Common myeloid progenitor, CD34-positive (primary cell): ENCODE measurements around the gene VSTM5.

Source experiments
- CTCF ChIA-PET: fragments of 350-600 bp; sonication (Branson Sonifier 250); formaldehyde crosslinking; loops from one replicate; lab custom pipeline; 2021; ENCODE audit warnings: antibody characterized with exemption; lab: Charles Lee
- POLR2A ChIA-PET: fragments of 350-600 bp; sonication (Branson Sonifier 250); formaldehyde crosslinking; loops from one replicate; lab custom pipeline; 2021; ENCODE audit warnings: antibody characterized with exemption; lab: Charles Lee
- DNase-seq, 3 donors: peaks; one replicate each; pipeline versions ENCODE4 v3.0.0 to v3.0.0-alpha.2; 2013
- H3K27ac ChIP-seq, 2 experiments: 1 replicate in 1 of 2; 2 replicates in 1 of 2; pipeline ENCODE4 v1.7.0; 2013; ENCODE audit warnings: inconsistent platforms in 2 of 2, low read length in 2 of 2, mild to moderate bottlenecking in 2 of 2, low read depth in 1 of 2, moderate library complexity in 1 of 2; ENCODE audit not compliant: severe bottlenecking in 2 of 2, insufficient read depth in 1 of 2, poor library complexity in 1 of 2
- H3K27me3 ChIP-seq, 5 experiments: replicated peaks in 2 of 5; 1 replicate in 3 of 5; 2 replicates in 2 of 5; pipeline versions ENCODE4 v1.6.1 to v1.7.0; 2013; ENCODE audit warnings: low read length in 4 of 5, mild to moderate bottlenecking in 2 of 5, moderate library complexity in 2 of 5, inconsistent platforms in 1 of 5; ENCODE audit not compliant: insufficient read depth in 5 of 5, control insufficient read depth in 4 of 5
- H3K36me3 ChIP-seq, 4 experiments: 1 replicate in 2 of 4; 2 replicates in 2 of 4; pipeline versions ENCODE4 v1.6.1 to v1.7.0; 2013; ENCODE audit warnings: low read length in 3 of 4, control low read depth in 1 of 4, mild to moderate bottlenecking in 1 of 4; ENCODE audit not compliant: control insufficient read depth in 4 of 4, insufficient read depth in 4 of 4
- H3K4me1 ChIP-seq, 4 experiments: 1 replicate in 3 of 4; 2 replicates in 1 of 4; pipeline versions ENCODE4 v1.6.1 to v1.7.1; 2013; ENCODE audit warnings: low read length in 3 of 4, mild to moderate bottlenecking in 3 of 4, control low read depth in 1 of 4, inconsistent platforms in 1 of 4, moderate library complexity in 1 of 4; ENCODE audit not compliant: control insufficient read depth in 4 of 4, insufficient read depth in 4 of 4; ENCODE audit errors: control extremely low read depth in 1 of 4
- H3K4me3 ChIP-seq, 7 experiments: 1 replicate in 4 of 7; 2 replicates in 3 of 7; pipeline versions ENCODE4 v1.5.1 to v1.7.0; 2013; ENCODE audit warnings: mild to moderate bottlenecking in 7 of 7, low read length in 6 of 7, moderate library complexity in 6 of 7, inconsistent platforms in 2 of 7, low read depth in 2 of 7, control low read depth in 1 of 7; ENCODE audit not compliant: insufficient read depth in 4 of 7, control insufficient read depth in 1 of 7; ENCODE audit errors: extremely low read depth in 1 of 7
- H3K9me3 ChIP-seq, 5 experiments: 1 replicate in 4 of 5; 2 replicates in 1 of 5; pipeline versions ENCODE4 v1.6.1 to v1.7.1; 2013; ENCODE audit warnings: low read length in 4 of 5, mild to moderate bottlenecking in 2 of 5, inconsistent platforms in 1 of 5, low read depth in 1 of 5, moderate library complexity in 1 of 5; ENCODE audit not compliant: control insufficient read depth in 4 of 5, insufficient read depth in 2 of 5; ENCODE audit errors: control extremely low read depth in 1 of 5
- WGBS: methylation state at CpG from one replicate; pipeline ENCODE4 v1.1.5; 2013; ENCODE audit not compliant: insufficient coverage; 5-methylcytosine and 5-hydroxymethylcytosine counted together

The VSTM5 gene

GRCh38 chr11:93843906-93844305 lies 6.5 kb downstream of the VSTM5 start:
- Histone ChIP-seq H3K27me3 (peaks cover 0 to 7% (median 0%) of the 10 kb centered on the region in 5 experiments), H3K4me1 (no peaks in the 10 kb centered on the region), H3K4me3 (no peak overlapping the region), H3K27ac (no peak overlapping the region), H3K9me3 (no peaks in the 10 kb centered on the region), H3K36me3 (no peaks in the 10 kb centered on the region)
- no peak for DNase-seq
- 100% methylated on average over 5 of the region's 5 CpGs for WGBS
- POLR2A ChIA-PET, result no interaction called here
- CTCF ChIA-PET, result no interaction called here

- ChIA-PET POLR2A (no interaction called here), CTCF (no interaction called here)
- Histone ChIP-seq H3K36me3 (no peaks in the 10 kb centered on the region), H3K27me3 (peaks cover 0 to 7% (median 0%) of the 10 kb centered on the region in 5 experiments), H3K4me3 (no peak overlapping the region), H3K27ac (no peak overlapping the region), H3K9me3 (no peaks in the 10 kb centered on the region), H3K4me1 (no peaks in the 10 kb centered on the region)
- DNase-seq, result peak in 2 of 3 donors; percentile 10 to 39
- WGBS, result 95% methylated on average over 6 of the region's 6 CpGs
These were observed 8.0 kb downstream of the VSTM5 start for GRCh38 chr11:93842461-93842860.

GRCh38 chr11:93842034-93842433 lies 8.4 kb downstream of the VSTM5 start:
- no peaks in the 10 kb centered on the region for H3K4me1 ChIP-seq
- no peak for DNase-seq
- no peak overlapping the region for H3K4me3 ChIP-seq
- ChIA-PET CTCF (no interaction called here), POLR2A (no interaction called here)
- no peaks in the 10 kb centered on the region for H3K9me3 ChIP-seq
- WGBS, result 96% methylated on average over 3 of the region's 4 CpGs
- no peak overlapping the region for H3K27ac ChIP-seq
- peaks cover 0 to 7% (median 0%) of the 10 kb centered on the region in 5 experiments for H3K27me3 ChIP-seq
- no peaks in the 10 kb centered on the region for H3K36me3 ChIP-seq

GRCh38 chr11:93841446-93841845 lies 9.0 kb downstream of the VSTM5 start:
- Histone ChIP-seq H3K4me3 (no peak overlapping the region), H3K27me3 (peaks cover 0 to 7% (median 0%) of the 10 kb centered on the region in 5 experiments), H3K4me1 (no peaks in the 10 kb centered on the region), H3K27ac (no peak overlapping the region), H3K9me3 (no peaks in the 10 kb centered on the region), H3K36me3 (no peaks in the 10 kb centered on the region)
- CTCF ChIA-PET, result no interaction called here
- DNase-seq, result no peak
- WGBS, result 100% methylated on average over 1 of the region's 2 CpGs
- POLR2A ChIA-PET, result no interaction called here

- Histone ChIP-seq H3K4me1 (no peaks in the 10 kb centered on the region), H3K27ac (no peak overlapping the region), H3K36me3 (no peaks in the 10 kb centered on the region), H3K4me3 (no peak overlapping the region), H3K9me3 (no peaks in the 10 kb centered on the region), H3K27me3 (peaks cover 0 to 7% (median 0%) of the 10 kb centered on the region in 5 experiments)
- CTCF ChIA-PET, result no interaction called here
- WGBS, result 77% methylated on average over 3 of the region's 3 CpGs
- POLR2A ChIA-PET, result no interaction called here
- DNase-seq, result no peak
These were observed 9.4 kb downstream of the VSTM5 start for GRCh38 chr11:93840981-93841380.

GRCh38 chr11:93840180-93840579 lies 10.2 kb downstream of the VSTM5 start:
- Histone ChIP-seq H3K27me3 (peaks cover 0 to 5% (median 0%) of the 10 kb centered on the region in 5 experiments), H3K36me3 (no peaks in the 10 kb centered on the region), H3K9me3 (no peaks in the 10 kb centered on the region), H3K27ac (no peak overlapping the region), H3K4me1 (no peaks in the 10 kb centered on the region), H3K4me3 (no peak overlapping the region)
- DNase-seq, result no peak
- ChIA-PET POLR2A (no interaction called here), CTCF (no interaction called here)
- 83% methylated on average over 2 of the region's 2 CpGs for WGBS

- H3K4me3 ChIP-seq, result no peak overlapping the region
- H3K27me3 ChIP-seq, result peaks cover 0 to 5% (median 0%) of the 10 kb centered on the region in 5 experiments
- CTCF ChIA-PET, result no interaction called here
- no peaks in the 10 kb centered on the region for H3K4me1 ChIP-seq
- no peaks in the 10 kb centered on the region for H3K9me3 ChIP-seq
- POLR2A ChIA-PET, result no interaction called here
- no peaks in the 10 kb centered on the region for H3K36me3 ChIP-seq
- DNase-seq, result no peak
- H3K27ac ChIP-seq, result no peak overlapping the region
- 97% methylated on average over 8 of the region's 8 CpGs for WGBS
These were observed 11.5 kb downstream of the VSTM5 start for GRCh38 chr11:93838967-93839366.
